Measurements from ENCODE around the gene VSX2. TPM values are rescaled to one million over a fixed set of nuclear protein-coding genes. Genes with fewer than 3 reads are reported as not detected.

The VSX2 gene
- total RNA-seq, 2 donors from 2014 or later, result not detected

- no peaks in the 10 kb centered on the region for H3K4me1 ChIP-seq (ENCODE audit: control insufficient read depth in 1 of 2, low read depth in 2 of 2)
- no peaks in the 10 kb centered on the region for H3K27me3 ChIP-seq (replicated peaks; ENCODE audit: insufficient read depth)
- H3K9me3 ChIP-seq, result no peaks in the 10 kb centered on the region
- H3K36me3 ChIP-seq, result peaks cover 8% of the 10 kb centered on the region
- H3K4me3 ChIP-seq, result no peak overlapping the region
- no peak for DNase-seq (ENCODE audit: low spot score)
- no peak for TF ChIP-seq CTCF (IDR thresholded peaks at IDR 0.05)
- no peak overlapping the region for H3K27ac ChIP-seq
- no peak for ATAC-seq (ENCODE audit: insufficient number of reproducible peaks, low FRiP score, low read depth)
Observed at GRCh38 chr14:74198441-74199234, 40.6 kb upstream of the VSX2 start.

- Histone ChIP-seq H3K27me3 (replicated peaks; ENCODE audit: insufficient read depth) (no peaks in the 10 kb centered on the region), H3K4me3 (no peak overlapping the region), H3K27ac (no peak overlapping the region), H3K4me1 (ENCODE audit: control insufficient read depth in 1 of 2, low read depth in 2 of 2) (no peaks in the 10 kb centered on the region), H3K36me3 (peaks cover 8% of the 10 kb centered on the region), H3K9me3 (no peaks in the 10 kb centered on the region)
- DNase-seq (ENCODE audit: low spot score) (no peak), ATAC-seq (ENCODE audit: insufficient number of reproducible peaks, low FRiP score, low read depth) (no peak)
- no peak for TF ChIP-seq CTCF (IDR thresholded peaks at IDR 0.05)
Observed at GRCh38 chr14:74202113-74202512, 37.1 kb upstream of the VSX2 start.

- Histone ChIP-seq H3K9me3 (no peaks in the 10 kb centered on the region), H3K4me3 (no peak overlapping the region), H3K36me3 (peaks cover 8% of the 10 kb centered on the region), H3K4me1 (ENCODE audit: control insufficient read depth in 1 of 2, low read depth in 2 of 2) (no peaks in the 10 kb centered on the region), H3K27me3 (replicated peaks; ENCODE audit: insufficient read depth) (no peaks in the 10 kb centered on the region), H3K27ac (no peak overlapping the region)
- no peak for DNase-seq (ENCODE audit: low spot score)
- no peak for ATAC-seq (ENCODE audit: insufficient number of reproducible peaks, low FRiP score, low read depth)
- TF ChIP-seq CTCF (IDR thresholded peaks at IDR 0.05), result no peak
Observed at GRCh38 chr14:74203639-74204038, 35.6 kb upstream of the VSX2 start.

- ATAC-seq (ENCODE audit: insufficient number of reproducible peaks, low FRiP score, low read depth), result no peak
- H3K9me3 ChIP-seq, result no peaks in the 10 kb centered on the region
- TF ChIP-seq CTCF (IDR thresholded peaks at IDR 0.05), result no peak
Observed at GRCh38 chr14:74204491-74204890, 34.8 kb upstream of the VSX2 start.

GRCh38 chr14:74205882-74206281 lies 33.4 kb upstream of the VSX2 start:
- no peaks in the 10 kb centered on the region for H3K4me1 ChIP-seq (ENCODE audit: control insufficient read depth in 1 of 2, low read depth in 2 of 2)
- H3K9me3 ChIP-seq, result no peaks in the 10 kb centered on the region

More at GRCh38 chr14:74204491-74204890, 34.8 kb upstream of the VSX2 start:
- no peak overlapping the region for H3K27ac ChIP-seq
- DNase-seq (ENCODE audit: low spot score), result no peak
- peaks cover 5% of the 10 kb centered on the region for H3K36me3 ChIP-seq
- no peaks in the 10 kb centered on the region for H3K27me3 ChIP-seq (replicated peaks; ENCODE audit: insufficient read depth)
- no peaks in the 10 kb centered on the region for H3K4me1 ChIP-seq (ENCODE audit: control insufficient read depth in 1 of 2, low read depth in 2 of 2)
- no peak overlapping the region for H3K4me3 ChIP-seq

More at GRCh38 chr14:74205882-74206281, 33.4 kb upstream of the VSX2 start:
- peaks cover 5% of the 10 kb centered on the region for H3K36me3 ChIP-seq
- no peak for TF ChIP-seq CTCF (IDR thresholded peaks at IDR 0.05)
- H3K4me3 ChIP-seq, result no peak overlapping the region
- H3K27ac ChIP-seq, result no peak overlapping the region
- H3K27me3 ChIP-seq (replicated peaks; ENCODE audit: insufficient read depth), result no peaks in the 10 kb centered on the region
- ATAC-seq (ENCODE audit: insufficient number of reproducible peaks, low FRiP score, low read depth) (no peak), DNase-seq (ENCODE audit: low spot score) (no peak)

Measured in thoracic aorta (tissue), 2 donors.